Common myeloid progenitor, CD34-positive (primary cell): ENCODE results near the gene RELL1.

ENCODE experiments used
- CTCF ChIA-PET: fragments of 350-600 bp; sonication (Branson Sonifier 250); formaldehyde crosslinking; loops from one replicate; lab custom pipeline; 2021; ENCODE audit warnings: antibody characterized with exemption; lab: Charles Lee
- POLR2A ChIA-PET: fragments of 350-600 bp; sonication (Branson Sonifier 250); formaldehyde crosslinking; loops from one replicate; lab custom pipeline; 2021; ENCODE audit warnings: antibody characterized with exemption; lab: Charles Lee
- DNase-seq, 3 donors: peaks; one replicate each; pipeline versions ENCODE4 v3.0.0 to v3.0.0-alpha.2; 2013
- H3K27ac ChIP-seq, 2 experiments: 1 replicate in 1 of 2; 2 replicates in 1 of 2; pipeline ENCODE4 v1.7.0; 2013; ENCODE audit warnings: inconsistent platforms in 2 of 2, low read length in 2 of 2, mild to moderate bottlenecking in 2 of 2, low read depth in 1 of 2, moderate library complexity in 1 of 2; ENCODE audit not compliant: severe bottlenecking in 2 of 2, insufficient read depth in 1 of 2, poor library complexity in 1 of 2
- H3K27me3 ChIP-seq, 5 experiments: replicated peaks in 2 of 5; 1 replicate in 3 of 5; 2 replicates in 2 of 5; pipeline versions ENCODE4 v1.6.1 to v1.7.0; 2013; ENCODE audit warnings: low read length in 4 of 5, mild to moderate bottlenecking in 2 of 5, moderate library complexity in 2 of 5, inconsistent platforms in 1 of 5; ENCODE audit not compliant: insufficient read depth in 5 of 5, control insufficient read depth in 4 of 5
- H3K36me3 ChIP-seq, 4 experiments: 1 replicate in 2 of 4; 2 replicates in 2 of 4; pipeline versions ENCODE4 v1.6.1 to v1.7.0; 2013; ENCODE audit warnings: low read length in 3 of 4, control low read depth in 1 of 4, mild to moderate bottlenecking in 1 of 4; ENCODE audit not compliant: control insufficient read depth in 4 of 4, insufficient read depth in 4 of 4
- H3K4me1 ChIP-seq, 4 experiments: 1 replicate in 3 of 4; 2 replicates in 1 of 4; pipeline versions ENCODE4 v1.6.1 to v1.7.1; 2013; ENCODE audit warnings: low read length in 3 of 4, mild to moderate bottlenecking in 3 of 4, control low read depth in 1 of 4, inconsistent platforms in 1 of 4, moderate library complexity in 1 of 4; ENCODE audit not compliant: control insufficient read depth in 4 of 4, insufficient read depth in 4 of 4; ENCODE audit errors: control extremely low read depth in 1 of 4
- H3K4me3 ChIP-seq, 7 experiments: 1 replicate in 4 of 7; 2 replicates in 3 of 7; pipeline versions ENCODE4 v1.5.1 to v1.7.0; 2013; ENCODE audit warnings: mild to moderate bottlenecking in 7 of 7, low read length in 6 of 7, moderate library complexity in 6 of 7, inconsistent platforms in 2 of 7, low read depth in 2 of 7, control low read depth in 1 of 7; ENCODE audit not compliant: insufficient read depth in 4 of 7, control insufficient read depth in 1 of 7; ENCODE audit errors: extremely low read depth in 1 of 7
- H3K9me3 ChIP-seq, 5 experiments: 1 replicate in 4 of 5; 2 replicates in 1 of 5; pipeline versions ENCODE4 v1.6.1 to v1.7.1; 2013; ENCODE audit warnings: low read length in 4 of 5, mild to moderate bottlenecking in 2 of 5, inconsistent platforms in 1 of 5, low read depth in 1 of 5, moderate library complexity in 1 of 5; ENCODE audit not compliant: control insufficient read depth in 4 of 5, insufficient read depth in 2 of 5; ENCODE audit errors: control extremely low read depth in 1 of 5
- WGBS: methylation state at CpG from one replicate; pipeline ENCODE4 v1.1.5; 2013; ENCODE audit not compliant: insufficient coverage; 5-methylcytosine and 5-hydroxymethylcytosine counted together

RELL1 gene

DNA sequence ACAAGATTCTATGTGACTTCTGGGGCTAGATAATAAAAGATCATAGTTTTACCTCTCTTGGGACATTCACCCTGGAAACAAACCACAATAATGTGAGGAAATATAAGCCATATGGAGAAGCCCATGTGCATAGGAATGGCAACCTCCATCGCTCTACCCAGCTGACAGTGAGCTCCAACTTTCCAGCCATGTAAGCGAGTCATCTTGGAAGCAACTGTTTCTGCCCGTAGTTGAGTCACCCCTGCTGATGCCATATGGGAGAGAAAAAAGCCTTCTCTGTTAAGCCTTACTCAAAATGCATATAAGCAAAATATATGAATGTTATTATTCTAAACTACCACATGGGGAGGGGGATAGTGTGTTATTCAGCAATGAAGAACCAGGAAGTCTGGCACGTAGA lies 31.4 kb upstream of the RELL1 start:
- H3K36me3 ChIP-seq: no peaks in the 10 kb centered on the region
- no peak overlapping the region for H3K27ac ChIP-seq
- POLR2A ChIA-PET: no interaction called here
- WGBS: 94% methylated on average over 3 of the region's 4 CpGs
- CTCF ChIA-PET: interaction anchor here (1.2 kb wide), 1 partner anchor 22 kb away, joined by 4 read pairs; no protein-coding TSS in a partner anchor
- peak in 1 of 3 donors; percentile 10 for DNase-seq
- no peaks in the 10 kb centered on the region for H3K27me3 ChIP-seq
- H3K9me3 ChIP-seq: no peaks in the 10 kb centered on the region
- H3K4me1 ChIP-seq: peaks cover 7 to 9% (median 8%) of the 10 kb centered on the region in 4 experiments
- no peak overlapping the region for H3K4me3 ChIP-seq

DNA sequence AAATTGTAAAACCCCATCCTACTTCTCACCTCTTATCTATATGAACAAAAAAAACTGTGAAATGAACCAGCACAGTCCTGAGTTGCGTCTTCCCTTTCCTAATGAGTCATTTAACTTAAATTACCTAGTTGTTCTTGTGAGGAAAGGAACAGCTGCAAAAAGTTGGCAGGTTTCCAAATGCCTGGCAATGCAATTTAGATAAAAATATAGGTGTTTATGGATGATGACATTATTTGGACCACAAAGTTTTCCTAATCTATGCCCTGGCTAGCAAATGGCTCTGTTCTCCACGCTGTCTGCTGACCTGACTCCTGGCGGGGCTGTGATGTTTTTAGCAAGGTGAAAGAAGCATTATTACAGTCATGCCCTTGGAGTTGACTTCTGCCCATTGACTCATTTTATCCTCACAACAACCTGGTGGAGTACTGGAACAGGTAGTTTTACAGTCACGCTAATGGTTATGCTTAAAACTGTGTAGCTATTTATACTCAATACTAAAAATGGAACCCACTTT lies 29.8 kb upstream of the RELL1 start:
- no peak overlapping the region for H3K27ac ChIP-seq
- CTCF ChIA-PET: interaction anchor here (1.2 kb wide), 1 partner anchor 11 kb away, joined by 4 read pairs; no protein-coding TSS in a partner anchor
- POLR2A ChIA-PET: no interaction called here

DNA sequence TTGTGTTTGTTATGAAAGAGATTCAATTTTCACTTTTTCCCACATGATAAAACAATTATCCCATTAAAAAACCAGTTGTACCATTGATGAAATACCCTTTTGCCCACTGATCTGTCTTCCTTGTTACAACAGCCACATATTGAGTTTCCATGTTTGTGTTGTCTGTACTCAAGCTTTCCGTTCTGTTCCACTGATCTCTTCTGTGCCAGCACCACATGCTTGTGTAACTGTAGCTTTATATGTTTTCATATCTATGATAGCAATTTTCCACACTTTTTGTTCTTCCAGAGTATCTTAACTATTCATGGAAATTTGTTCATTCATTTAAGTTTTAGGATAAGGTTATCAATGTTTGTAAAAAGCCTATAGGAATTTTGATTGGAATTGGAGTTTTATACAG lies 24.3 kb upstream of the RELL1 start:
- CTCF ChIA-PET: no interaction called here
- Histone ChIP-seq H3K4me1 (peaks cover under 1 to 5% (median 2%) of the 10 kb centered on the region in 4 experiments), H3K36me3 (no peaks in the 10 kb centered on the region), H3K9me3 (no peaks in the 10 kb centered on the region), H3K4me3 (no peak overlapping the region), H3K27me3 (no peaks in the 10 kb centered on the region), H3K27ac (no peak overlapping the region)
- WGBS: no CpG with 5 or more reads among the region's 1 CpG
- POLR2A ChIA-PET: no interaction called here
- DNase-seq: no peak

More for the DNA sequence above, 29.8 kb upstream of the RELL1 start:
- Histone ChIP-seq H3K4me1 (peaks cover 7 to 9% (median 8%) of the 10 kb centered on the region in 4 experiments), H3K9me3 (no peaks in the 10 kb centered on the region), H3K36me3 (no peaks in the 10 kb centered on the region), H3K4me3 (no peak overlapping the region), H3K27me3 (no peaks in the 10 kb centered on the region)
- peak; percentile 40 to 82 (median 80) for DNase-seq
- 94% methylated on average over 2 of the region's 4 CpGs for WGBS

DNA sequence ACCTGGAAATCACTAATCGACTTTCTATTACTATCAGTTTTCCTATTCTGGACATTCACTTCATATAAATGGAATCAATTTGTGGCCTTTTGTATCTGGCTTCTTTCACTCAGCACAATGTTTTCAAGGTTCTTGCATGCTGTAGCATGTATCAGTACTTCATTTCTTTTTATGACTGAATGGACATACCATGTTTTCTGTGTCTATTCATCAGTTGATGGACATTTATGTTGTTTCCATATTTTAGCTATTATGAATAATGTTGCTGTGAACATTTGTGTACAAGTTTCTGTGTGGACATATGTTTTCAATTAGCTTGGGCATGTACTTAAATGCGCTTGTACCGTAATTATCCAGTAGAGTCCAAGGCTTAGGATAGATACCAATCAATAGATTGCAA lies 19.9 kb upstream of the RELL1 start:
- 100% methylated on average over 2 of the region's 3 CpGs for WGBS
- Histone ChIP-seq H3K4me1 (no peaks in the 10 kb centered on the region), H3K27me3 (no peaks in the 10 kb centered on the region), H3K9me3 (no peaks in the 10 kb centered on the region), H3K4me3 (no peak overlapping the region), H3K36me3 (no peaks in the 10 kb centered on the region), H3K27ac (no peak overlapping the region)
- POLR2A ChIA-PET: no interaction called here
- CTCF ChIA-PET: interaction anchor here (0.9 kb wide), 1 partner anchor 15 kb away, joined by 3 read pairs; no protein-coding TSS in a partner anchor
- DNase-seq: no peak

DNA sequence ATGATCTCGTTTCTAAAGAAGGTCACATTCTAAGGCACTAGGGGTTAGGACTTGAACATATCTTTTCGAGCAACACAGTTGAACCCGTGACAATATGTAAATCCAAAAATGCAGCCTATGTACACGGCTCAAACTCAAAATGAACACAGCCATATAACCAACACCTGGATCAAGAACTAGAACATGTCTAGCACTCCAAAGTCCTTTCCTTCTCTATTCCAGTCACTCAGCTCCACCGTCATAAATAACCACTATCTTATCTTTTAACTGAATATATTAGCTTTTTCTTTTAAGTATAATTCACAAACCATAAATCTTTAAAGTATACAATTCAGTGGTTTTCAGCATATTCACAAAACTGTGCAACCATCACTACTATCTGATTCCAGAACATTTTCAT lies 19.4 kb upstream of the RELL1 start:
- Histone ChIP-seq H3K4me1 (no peaks in the 10 kb centered on the region), H3K4me3 (no peak overlapping the region), H3K27me3 (no peaks in the 10 kb centered on the region), H3K9me3 (no peaks in the 10 kb centered on the region), H3K27ac (no peak overlapping the region), H3K36me3 (no peaks in the 10 kb centered on the region)
- POLR2A ChIA-PET: no interaction called here
- CTCF ChIA-PET: interaction anchor here (0.9 kb wide), 1 partner anchor 15 kb away, joined by 3 read pairs; no protein-coding TSS in a partner anchor
- 96% methylated on average over 4 of the region's 5 CpGs for WGBS
- DNase-seq: no peak

DNA sequence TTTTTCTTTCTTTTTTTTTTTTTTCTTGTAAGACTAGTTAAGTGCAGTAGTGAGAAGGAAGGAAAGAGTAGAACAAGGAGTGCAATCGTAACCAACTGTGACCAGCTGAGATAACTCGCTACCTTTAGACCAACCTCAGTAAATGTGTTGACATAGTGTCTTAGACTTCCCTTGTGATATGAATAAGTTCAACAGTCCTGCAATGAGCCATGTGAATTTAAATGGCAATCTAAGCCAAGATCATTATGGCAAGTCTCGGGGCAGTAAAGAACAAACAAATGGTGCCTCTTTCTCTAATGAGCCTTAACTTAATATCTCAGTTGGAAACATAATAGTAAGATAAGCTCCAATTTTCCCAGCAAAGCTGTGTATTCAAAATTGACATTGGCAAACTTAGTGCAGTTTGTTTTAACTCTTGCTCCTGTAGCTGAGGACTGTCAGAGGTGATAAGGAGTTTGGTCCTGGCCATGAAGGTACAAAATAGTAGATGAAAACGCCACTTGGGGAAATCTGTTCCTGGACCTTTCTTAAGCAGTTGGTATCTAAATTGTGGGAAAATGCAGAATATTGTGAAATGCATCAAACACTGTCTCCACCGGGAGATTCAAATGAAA lies 13.8 kb upstream of the RELL1 start:
- Histone ChIP-seq H3K4me1 (no peaks in the 10 kb centered on the region), H3K36me3 (no peaks in the 10 kb centered on the region), H3K27me3 (no peaks in the 10 kb centered on the region), H3K9me3 (no peaks in the 10 kb centered on the region), H3K27ac (no peak overlapping the region), H3K4me3 (no peak overlapping the region)
- ChIA-PET POLR2A (interaction anchor here (0.6 kb wide), 1 partner anchor 969 kb away, joined by 3 read pairs; no protein-coding TSS in a partner anchor), CTCF (interaction anchor here (0.8 to 1.5 kb wide), 2 partner anchors 13 to 14 kb away, joined by 3 to 4 read pairs; no protein-coding TSS in a partner anchor)
- no peak for DNase-seq
- 100% methylated on average over 2 of the region's 5 CpGs for WGBS

DNA sequence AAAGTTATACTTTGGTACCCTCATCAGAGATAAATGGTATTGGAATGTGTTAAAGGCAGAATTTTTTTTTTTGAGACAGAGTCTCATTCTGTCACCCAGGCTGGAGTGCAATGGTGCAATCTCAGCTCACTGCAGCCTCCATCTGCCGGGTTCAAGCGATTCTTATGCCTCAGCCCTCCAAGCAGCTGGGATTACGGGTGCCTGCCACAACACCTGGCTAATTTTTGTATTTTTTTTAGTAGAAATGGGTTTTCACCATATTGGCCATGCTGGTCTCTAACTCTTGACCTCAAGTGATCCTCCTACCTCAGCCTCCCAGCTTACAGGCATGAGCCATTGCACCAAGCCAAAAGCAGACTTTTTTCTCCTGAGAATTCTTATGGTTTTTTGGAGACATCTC lies 11.4 kb upstream of the RELL1 start:
- WGBS: 100% methylated on average over 3 of the region's 3 CpGs
- ChIA-PET POLR2A (no interaction called here), CTCF (no interaction called here)
- Histone ChIP-seq H3K27me3 (no peaks in the 10 kb centered on the region), H3K27ac (no peak overlapping the region), H3K4me1 (no peaks in the 10 kb centered on the region), H3K9me3 (peaks cover 0 to 6% (median 2%) of the 10 kb centered on the region in 5 experiments), H3K4me3 (no peak overlapping the region), H3K36me3 (no peaks in the 10 kb centered on the region)
- DNase-seq: no peak
